Chondrocyte (in vitro differentiated cells): ENCODE results near the gene JMJD7. TPM values are rescaled to one million over a fixed set of nuclear protein-coding genes. Genes with fewer than 3 reads are reported as not detected.

Source experiments
- DNase-seq: peaks from one replicate; pipeline ENCODE4 v3.0.0; 2021; ENCODE audit warnings: mixed read lengths, low spot score
- H3K27ac Mint-ChIP-seq: one replicate; pipeline ENCODE4 v1.8.0; 2021; ENCODE audit warnings: mild to moderate bottlenecking, moderate library complexity, mixed read lengths; ENCODE audit not compliant: unreplicated experiment
- H3K27me3 Mint-ChIP-seq: 2 replicates; pipeline ENCODE4 v1.8.0; 2021; ENCODE audit warnings: low read depth, mixed read lengths
- H3K36me3 Mint-ChIP-seq: 2 replicates; pipeline ENCODE4 v1.8.0; 2021; ENCODE audit warnings: low read depth, mixed read lengths
- H3K4me1 Mint-ChIP-seq: 2 replicates; pipeline ENCODE4 v1.8.0; 2021; ENCODE audit warnings: low read depth, mild to moderate bottlenecking, mixed read lengths
- H3K4me3 Mint-ChIP-seq: one replicate; pipeline ENCODE4 v1.8.0; 2021; ENCODE audit warnings: mild to moderate bottlenecking, moderate library complexity, mixed read lengths; ENCODE audit not compliant: unreplicated experiment
- H3K9me3 Mint-ChIP-seq: 2 replicates; pipeline ENCODE4 v1.8.0; 2021; ENCODE audit warnings: low read depth, mixed read lengths
- CTCF ChIP-seq: fragments of 200-600 bp; sonication (generic); IDR thresholded peaks from 2 replicates; pipeline ENCODE4 v1.5.0; 2021; ENCODE audit warnings: antibody characterized with exemption, mild to moderate bottlenecking, moderate library complexity
- total RNA-seq: library from RNA; stranded (reverse); gene quantifications from 3 replicates; pipeline ENCODE4 v1.2.1, GENCODE V29; 2021

JMJD7 gene
- total RNA-seq, 1 donor from 2014 or later, result 5.2 TPM

DNA sequence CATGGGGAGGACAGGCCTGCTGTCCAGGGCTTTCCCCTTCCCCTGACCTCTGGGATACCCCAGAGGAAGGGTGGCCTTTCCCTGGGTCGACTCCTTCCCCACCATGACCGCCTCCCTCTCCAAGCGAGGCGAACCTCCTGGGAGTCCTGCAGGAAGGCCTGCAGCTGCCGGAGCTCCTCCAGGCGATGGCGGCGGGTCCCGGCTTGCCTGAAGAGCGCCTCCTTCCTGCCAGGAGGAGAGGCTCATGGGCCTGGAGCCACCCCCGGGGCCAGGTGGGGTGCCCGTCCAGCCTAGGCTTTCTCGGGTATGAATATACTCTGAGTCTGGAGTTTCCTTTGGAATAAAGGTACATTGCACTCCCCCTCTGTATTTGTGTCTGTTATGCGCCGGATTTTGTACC lies 30.9 kb downstream of the JMJD7 start:
- Mint-ChIP-seq H3K9me3 (no peaks in the 10 kb centered on the region), H3K4me3 (no peak overlapping the region), H3K27ac (no peak overlapping the region), H3K27me3 (no peaks in the 10 kb centered on the region), H3K4me1 (no peaks in the 10 kb centered on the region), H3K36me3 (peaks cover 3% of the 10 kb centered on the region)
- TF ChIP-seq CTCF, result no peak
- DNase-seq, result no peak

GRCh38 chr15:41860049-41860828 lies 32.3 kb downstream of the JMJD7 start:
- H3K36me3 Mint-ChIP-seq, result peaks cover 3% of the 10 kb centered on the region
- DNase-seq, result no peak
- H3K27ac Mint-ChIP-seq, result no peak overlapping the region
- no peaks in the 10 kb centered on the region for H3K27me3 Mint-ChIP-seq
- H3K4me3 Mint-ChIP-seq, result no peak overlapping the region
- no peaks in the 10 kb centered on the region for H3K4me1 Mint-ChIP-seq
- no peaks in the 10 kb centered on the region for H3K9me3 Mint-ChIP-seq
- TF ChIP-seq CTCF, result peak; percentile 18

- no peaks in the 10 kb centered on the region for H3K9me3 Mint-ChIP-seq
- peaks cover 3% of the 10 kb centered on the region for H3K36me3 Mint-ChIP-seq
- TF ChIP-seq CTCF, result no peak
- H3K27me3 Mint-ChIP-seq, result no peaks in the 10 kb centered on the region
- no peak overlapping the region for H3K27ac Mint-ChIP-seq
- no peaks in the 10 kb centered on the region for H3K4me1 Mint-ChIP-seq
- no peak for DNase-seq
- no peak overlapping the region for H3K4me3 Mint-ChIP-seq
Observed at GRCh38 chr15:41861736-41862356, 34.0 kb downstream of the JMJD7 start.

- H3K4me3 Mint-ChIP-seq, result no peak overlapping the region
- no peak overlapping the region for H3K27ac Mint-ChIP-seq
Observed at GRCh38 chr15:41862515-41863116, 34.7 kb downstream of the JMJD7 start.

More at GRCh38 chr15:41862515-41863116, 34.7 kb downstream of the JMJD7 start:
- Mint-ChIP-seq H3K36me3 (peaks cover 5% of the 10 kb centered on the region), H3K4me1 (no peaks in the 10 kb centered on the region), H3K27me3 (no peaks in the 10 kb centered on the region), H3K9me3 (no peaks in the 10 kb centered on the region)
- TF ChIP-seq CTCF, result no peak
- DNase-seq, result no peak
